HG03280 (cell line): ENCODE data around the gene HCK.
"Not testable (repeated sequence)": the region's sequence is repeated elsewhere in the genome, so short reads cannot be mapped to it uniquely, and the experiment has no call there.

ENCODE experiments used
- ATAC-seq: cut with Tn5 transposase; IDR thresholded peaks from one replicate; pipeline ENCODE4 v1.9.1; 2021; ENCODE audit warnings: mild to moderate bottlenecking, moderate library complexity; ENCODE audit not compliant: unreplicated experiment

Gene HCK

DNA sequence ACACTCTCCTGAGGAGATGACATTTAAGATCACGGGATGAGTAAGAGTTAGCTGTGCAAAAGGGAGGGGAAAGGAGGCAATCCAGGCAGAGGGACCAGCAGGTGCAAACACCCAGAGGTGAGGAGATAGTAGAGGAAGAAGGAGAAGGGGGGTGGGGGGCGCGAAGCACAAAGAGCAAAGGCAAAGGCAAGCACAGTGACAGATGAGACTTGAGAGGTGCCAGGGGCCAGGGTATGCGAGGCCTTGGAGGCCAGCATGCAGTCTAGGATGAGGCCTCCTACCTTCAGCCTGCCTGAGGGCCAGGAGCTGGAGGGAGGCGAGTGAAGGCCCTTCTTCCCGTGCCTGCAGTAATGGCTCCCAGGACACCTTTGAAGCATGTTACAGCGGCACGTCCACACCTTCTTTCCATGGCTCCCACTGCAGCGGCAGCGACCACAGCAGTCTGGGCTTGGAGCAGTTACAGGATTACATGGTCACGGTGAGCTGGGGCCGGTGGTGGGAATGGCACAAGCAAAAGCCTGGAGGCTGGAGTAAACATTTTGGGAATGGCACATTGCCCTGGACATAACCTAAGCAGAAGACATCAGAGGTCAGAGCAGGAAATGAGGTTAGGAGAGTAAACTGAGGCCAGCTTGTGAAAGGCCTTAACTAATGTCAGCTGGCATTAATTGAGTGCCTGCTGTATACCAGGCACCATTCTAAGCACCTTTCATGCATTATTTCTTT lies 23.2 kb upstream of the HCK start:
- no peak for ATAC-seq

DNA sequence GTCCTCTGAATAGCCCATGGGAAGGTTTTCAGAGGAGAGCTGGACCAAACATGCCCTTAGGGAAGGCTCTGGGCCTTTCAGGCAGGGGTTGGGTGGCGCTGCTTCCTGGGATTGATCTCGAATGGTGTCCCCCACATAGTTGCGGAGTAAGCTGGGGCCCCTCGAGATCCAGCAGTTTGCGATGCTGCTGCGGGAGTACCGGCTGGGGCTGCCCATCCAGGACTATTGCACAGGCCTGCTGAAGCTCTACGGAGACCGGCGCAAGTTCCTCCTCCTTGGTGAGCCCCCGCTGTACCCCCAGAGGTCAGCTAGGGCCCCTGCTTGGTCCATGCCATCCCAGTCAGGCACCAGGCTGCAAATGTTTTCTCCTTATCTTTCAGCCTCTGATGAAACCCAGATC lies 22.5 kb upstream of the HCK start:
- no peak for ATAC-seq

DNA sequence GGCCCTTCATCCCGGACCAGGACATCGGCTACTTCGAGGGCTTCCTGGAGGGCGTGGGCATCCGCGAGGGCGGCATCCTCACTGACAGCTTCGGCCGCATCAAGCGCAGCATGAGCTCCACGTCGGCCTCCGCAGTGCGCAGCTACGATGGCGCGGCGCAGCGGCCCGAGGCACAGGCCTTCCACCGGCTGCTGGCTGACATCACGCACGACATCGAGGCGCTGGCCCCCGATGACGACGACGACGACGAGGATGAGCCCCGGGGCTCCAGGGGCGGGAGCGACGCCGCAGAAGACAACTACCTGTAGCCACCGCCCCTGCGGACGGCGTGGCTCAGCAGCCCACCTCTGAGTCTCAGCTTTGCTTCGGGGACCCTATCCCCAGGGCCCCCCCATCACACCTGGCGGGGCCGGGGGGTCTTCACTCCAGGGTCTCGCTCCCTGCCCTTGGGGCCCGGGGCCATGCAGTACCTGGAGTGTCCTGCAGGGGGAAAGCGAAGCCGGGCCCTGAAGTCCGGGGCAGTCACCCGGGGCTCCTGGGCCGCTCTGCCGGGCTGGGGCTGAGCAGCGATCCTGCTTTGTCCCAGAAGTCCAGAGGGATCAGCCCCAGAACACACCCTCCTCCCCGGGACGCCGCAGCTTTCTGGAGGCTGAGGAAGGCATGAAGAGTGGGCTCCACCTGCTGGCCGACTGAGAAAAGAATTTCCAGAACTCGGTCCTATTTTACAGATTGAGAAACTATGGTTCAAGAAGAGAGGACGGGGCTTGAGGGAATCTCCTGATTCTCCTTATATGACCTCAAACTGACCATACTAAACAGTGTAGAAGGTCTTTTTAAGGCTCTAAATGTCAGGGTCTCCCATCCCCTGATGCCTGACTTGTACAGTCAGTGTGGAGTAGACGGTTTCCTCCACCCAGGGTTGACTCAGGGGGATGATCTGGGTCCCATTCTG lies 20.8 kb upstream of the HCK start:
- ATAC-seq: no peak

DNA sequence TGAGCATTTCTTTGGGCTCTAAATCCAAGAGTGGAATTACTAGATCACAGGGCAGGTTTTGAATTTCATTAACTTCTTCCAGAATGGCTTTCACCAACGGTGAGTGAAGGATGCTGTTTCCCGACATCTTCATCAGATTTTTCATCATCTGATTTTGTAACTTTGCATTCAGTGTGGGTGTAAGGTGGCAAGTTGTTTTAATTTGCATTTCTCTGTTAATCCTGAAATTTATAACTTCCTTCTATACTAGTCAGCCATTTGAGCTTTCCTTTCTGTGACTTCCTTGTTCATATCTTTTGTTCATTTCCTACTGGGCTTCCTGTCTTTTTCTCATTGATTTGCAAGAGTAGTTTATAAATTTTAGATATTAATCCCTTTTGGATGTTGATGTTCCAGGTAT lies 18.7 kb upstream of the HCK start:
- ATAC-seq: no peak

DNA sequence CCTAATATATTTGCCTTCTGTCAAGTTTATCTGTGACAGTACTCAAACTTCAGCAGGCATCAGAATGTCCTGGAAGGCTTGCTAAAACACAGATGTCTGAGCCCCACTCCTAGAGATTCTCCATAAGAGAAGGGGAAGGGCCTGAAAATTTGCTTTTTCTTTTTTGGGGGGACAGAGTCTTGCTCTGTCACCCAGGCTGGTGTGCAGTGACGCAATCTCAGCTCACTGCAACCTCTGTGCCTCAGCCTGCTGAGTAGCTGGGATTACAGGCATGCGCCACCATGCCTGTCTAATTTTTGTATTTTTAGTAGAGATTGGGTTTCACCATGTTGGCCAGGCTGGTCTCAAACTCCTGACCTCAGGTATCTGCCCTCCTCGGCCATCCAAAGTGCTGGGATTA lies 18.3 kb upstream of the HCK start:
- ATAC-seq: not testable (repeated sequence)

DNA sequence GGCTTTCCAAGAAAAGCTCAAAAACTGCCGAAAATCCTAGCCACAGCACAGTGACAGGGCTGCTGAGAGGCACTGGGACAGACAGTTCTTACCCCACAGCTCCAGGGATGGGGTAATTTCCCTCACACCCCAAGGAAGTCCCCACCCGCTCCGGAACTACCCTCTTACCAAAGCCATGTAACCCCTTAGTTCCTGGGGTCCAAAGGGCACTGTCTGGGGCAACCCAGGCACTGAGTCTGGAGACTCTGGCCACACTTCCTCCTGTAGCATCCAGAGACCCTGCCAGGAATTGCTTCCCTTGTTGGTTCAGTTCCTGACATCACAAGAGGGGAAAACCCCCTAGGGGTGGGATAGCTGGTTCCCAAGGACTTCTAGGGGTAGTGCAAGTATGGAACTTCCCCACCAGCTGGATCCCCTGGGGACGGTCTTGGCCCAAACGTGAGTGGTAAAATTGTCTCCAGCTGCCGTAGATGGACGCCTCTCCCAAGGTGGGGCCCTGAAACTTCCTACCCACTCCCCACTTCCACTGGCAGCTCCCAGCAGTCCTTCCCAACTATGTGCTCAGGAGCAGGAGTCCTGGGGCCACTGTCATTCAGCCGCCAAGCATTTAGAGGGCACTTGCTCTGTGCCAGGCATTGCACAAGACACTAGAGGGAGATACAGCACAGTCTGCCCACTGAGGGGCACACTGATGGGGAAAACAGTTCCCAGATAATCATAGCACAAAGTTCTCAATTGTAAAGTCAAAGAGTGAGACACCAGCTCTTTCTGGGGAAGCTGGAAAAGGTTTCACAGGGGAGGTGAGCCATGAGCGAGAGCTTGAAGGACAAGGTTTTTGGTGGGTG lies 17.2 kb upstream of the HCK start:
- ATAC-seq: no peak

DNA sequence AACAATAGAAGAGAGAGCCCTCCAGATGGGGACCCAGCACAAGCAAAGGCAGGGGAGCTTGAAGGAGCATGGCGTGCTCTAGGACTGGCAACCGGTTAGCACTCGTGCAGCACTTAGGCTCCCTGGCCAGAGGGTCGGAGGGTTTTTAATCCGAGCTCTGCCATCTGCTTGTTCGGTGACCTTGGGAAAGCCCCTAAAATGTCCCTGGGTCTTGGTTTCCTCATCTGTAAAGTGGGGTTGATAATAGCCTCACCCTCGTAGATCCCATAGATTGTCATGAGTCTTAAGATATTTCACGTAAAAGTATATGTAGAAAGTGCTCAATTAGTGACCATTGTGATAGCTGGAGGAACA lies 16.6 kb upstream of the HCK start:
- no peak for ATAC-seq

DNA sequence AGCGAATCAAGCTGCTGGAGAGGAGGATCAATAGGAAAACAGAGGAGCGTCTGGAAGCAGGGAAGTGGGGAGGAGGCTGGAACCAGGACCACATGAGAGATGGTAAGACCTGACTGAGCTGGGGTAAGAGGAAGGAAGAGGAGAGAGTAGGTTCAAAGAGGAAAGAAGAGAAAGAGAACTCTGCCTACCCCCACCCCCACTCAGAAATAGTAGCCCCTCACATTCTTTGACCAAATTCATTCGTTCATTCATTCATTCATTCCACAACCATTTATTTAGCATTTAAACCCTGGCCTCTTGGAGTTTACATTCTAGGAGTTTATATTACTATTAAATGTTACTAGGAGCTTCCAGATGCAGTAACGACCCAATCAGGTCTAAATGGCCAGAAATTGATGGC lies 15.8 kb upstream of the HCK start:
- no peak for ATAC-seq

DNA sequence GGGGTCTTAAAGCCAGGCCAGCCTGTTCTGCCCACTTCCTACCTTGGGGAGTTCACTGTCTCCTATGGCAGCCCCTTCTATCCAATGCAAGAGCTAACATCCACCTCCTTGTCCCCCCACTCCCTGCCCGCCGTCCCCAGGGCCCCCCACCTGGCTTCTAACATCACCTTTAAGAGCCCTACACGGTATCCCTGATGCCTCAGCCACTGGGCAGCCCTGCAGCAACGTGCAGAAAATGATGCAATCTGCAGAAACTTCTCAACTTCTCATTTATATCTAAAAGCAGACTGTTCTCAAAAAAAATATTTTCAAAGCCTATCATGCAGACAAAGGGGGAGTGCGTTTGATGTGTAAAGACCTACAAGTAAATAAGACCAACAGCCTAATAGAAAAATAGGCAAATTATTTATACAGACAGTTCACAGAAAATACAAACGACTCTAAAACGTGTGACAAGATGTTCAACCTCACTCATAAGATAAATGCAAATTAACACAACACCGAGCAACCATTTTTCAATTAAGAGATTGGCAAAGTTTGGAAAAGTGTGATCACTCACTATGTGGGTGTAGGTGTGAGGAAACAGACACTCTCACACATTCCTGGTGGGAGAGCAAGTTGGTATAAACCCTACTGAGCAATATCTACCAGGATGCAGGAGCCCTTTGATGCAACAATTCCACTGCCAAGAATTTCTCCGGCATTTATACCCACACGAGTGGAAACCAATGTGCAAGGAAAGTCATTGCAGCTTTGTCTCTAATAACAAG lies 15.1 kb upstream of the HCK start:
- no peak for ATAC-seq

DNA sequence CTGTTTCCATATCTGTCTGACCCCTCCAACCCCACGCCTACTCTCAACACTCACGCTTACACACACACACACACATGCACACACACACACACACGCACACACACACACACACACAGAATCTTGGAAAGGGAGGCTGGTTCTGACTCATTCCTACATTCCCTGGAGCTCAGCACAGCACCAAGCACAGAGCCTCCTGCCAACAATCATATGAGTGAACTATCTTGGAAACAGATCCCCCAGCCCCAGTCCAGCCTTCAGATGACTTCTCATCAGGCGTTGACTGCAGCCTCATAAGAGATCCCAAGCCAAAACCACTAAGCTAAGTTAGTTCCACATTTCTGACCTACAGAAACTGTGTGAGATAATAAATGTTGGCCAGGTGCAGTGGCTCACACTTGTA lies 14.1 kb upstream of the HCK start:
- no peak for ATAC-seq

DNA sequence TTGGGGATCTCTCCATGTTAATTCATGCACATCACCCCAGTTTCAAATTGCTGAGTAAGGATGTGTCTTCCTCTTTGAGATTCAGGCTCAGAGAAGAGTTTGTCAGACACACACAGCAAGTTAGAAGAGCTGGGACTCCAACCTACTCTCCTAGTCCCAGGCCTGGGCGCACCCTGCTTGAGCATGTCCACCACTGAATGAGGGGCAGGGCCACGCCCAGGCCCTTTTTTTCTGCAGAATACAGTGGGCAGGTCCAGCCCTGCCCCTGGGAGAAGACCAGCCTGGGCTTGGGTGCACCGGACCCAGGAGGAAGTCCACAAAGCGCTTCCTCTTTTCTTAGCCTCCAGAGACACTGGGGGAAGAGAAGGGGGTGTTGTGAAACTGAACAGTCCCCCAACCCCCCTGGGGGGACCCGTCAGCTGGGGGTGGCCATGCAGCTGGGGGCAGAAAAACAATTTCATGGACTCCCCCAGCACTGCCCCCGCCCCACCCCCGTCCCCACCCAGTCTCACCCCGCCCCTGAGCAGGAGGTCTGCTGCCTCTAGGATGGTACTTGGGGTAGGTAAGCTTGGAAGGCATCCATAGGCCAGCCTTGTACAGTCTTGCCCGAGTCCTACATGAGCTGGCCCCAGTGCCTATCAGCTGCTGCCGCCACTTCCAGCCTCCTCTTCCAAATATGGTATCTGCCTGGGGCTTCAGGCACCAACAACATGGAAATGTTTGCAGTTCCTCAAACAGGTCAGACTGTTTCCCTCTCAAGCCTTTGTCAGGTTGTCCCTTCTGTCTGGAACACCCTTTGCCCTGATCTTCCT lies 11.7 kb upstream of the HCK start:
- ATAC-seq: no peak

DNA sequence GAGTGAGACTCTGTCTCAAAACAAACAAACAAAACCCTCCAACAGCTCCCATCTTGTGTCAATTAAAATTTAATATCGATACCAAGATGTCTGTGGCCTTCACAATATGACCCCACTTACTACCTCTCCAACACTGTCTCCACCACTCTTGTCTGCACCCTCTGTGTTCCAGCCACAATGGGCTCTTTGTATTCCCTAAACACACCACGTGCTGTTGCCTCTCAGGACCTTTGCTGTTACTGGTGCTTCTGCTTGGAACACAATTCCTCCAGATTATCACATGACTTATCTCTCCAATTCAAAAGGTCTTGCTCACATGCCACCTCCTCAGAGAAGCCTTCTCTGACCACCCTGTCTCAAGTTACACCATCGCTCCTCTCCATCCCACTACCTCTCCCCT lies 6.0 kb upstream of the HCK start:
- no peak for ATAC-seq

DNA sequence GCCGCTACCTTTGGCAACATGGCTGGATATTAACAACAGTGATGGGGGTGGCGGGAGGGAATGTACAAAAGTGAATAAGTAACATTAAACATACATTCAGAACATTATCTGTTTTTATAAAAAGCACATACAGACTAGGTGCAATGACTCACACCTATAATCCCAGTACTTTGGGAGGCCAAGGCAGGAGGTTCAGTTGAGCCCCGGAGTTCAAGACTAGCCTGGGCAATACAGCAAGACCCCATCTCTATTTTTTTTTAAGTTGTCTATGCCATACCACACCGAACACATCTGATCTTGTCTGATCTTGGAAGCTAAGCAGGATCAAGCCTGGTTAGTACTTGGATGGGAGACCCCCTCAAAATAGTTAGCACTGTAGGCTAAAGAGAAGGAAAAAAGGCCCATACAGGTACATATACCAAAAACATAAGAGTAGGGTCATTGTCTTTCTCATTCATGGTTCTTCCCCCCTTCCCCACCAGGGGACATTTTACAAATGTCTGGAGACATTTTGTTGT lies 1.7 kb upstream of the HCK start:
- ATAC-seq: no peak

DNA sequence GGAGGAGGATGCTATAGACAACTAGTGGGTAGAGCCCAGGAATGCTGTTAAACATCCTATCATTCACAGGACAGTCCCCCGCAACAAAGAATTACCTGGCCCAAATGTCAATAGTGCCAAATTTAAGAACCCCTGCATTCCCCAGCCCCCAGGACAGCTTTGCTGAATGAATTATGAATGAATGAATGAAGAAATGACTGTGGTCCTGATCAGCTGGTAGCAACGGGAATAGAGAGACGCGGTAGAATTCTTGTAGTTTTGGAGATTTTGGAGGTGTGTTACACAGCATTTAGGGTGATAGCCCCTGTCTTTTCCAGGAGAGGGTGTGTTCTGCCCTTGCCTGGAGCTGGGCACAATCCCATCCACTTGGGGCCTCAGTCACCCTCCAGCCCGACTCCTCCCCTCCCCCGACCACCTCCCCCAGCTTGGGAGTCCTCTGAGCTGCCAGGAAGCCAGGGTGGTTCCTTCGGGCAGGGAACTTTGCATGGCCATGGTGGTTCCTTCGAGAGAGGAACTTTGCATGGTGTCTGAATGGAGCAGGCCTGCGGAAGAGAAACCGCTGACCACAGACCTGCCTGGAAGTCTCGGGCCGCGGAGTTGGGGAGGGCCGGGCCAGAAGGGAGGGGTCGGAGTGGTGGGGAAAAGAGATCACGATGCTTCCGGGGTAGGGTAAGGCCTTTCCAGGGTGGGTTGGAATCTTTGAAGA lies 1.0 kb upstream of the HCK start:
- ATAC-seq: no peak

DNA sequence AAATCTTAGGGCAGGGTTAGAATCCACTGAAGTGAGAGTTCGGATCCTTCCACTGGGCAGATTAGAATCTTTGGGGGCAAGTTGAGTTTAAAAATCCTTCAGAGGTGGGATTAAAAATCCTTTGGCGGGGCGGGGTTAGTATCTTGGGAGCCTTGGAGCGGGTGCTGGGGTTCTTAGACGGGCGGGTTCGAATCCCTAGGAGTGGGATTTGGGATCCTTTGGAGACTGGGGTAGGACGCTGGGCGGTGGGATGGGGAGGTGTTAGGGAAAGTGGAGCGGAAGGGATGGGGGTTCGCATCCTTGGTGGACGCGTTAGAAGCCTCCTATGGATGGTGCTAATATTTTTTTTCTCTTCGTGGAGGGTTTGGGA lies 337 bp upstream of the HCK start:
- no peak for ATAC-seq

DNA sequence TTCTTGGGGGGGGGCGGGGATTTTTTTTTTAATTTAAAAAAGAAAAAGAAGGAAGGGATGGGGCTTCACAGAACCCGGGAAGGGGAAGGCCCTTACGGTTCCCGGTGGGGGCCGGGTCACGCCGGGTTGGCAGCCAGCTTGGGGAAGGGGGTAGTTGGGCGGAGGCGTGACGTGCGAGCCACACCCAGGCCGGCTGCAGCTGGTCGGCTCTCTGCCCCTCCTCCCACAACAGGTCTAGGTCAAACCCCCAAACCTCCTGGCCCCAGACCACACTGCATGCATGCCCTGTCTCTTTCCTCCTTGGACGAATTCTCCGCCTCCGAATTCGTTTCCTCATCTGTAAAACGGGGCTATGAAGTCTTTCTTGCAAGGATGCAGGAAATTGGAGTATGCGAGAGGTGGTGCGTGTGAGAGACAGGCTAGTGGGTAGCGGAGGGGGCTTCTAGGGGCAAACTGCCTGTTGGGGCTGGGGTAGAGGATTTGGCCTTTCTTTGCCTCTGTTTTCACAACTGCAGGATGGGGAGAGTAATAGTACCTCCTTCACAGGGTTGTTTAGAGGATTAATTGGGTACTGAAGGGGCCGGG lies 828 bp downstream of the HCK start:
- ATAC-seq: no peak

DNA sequence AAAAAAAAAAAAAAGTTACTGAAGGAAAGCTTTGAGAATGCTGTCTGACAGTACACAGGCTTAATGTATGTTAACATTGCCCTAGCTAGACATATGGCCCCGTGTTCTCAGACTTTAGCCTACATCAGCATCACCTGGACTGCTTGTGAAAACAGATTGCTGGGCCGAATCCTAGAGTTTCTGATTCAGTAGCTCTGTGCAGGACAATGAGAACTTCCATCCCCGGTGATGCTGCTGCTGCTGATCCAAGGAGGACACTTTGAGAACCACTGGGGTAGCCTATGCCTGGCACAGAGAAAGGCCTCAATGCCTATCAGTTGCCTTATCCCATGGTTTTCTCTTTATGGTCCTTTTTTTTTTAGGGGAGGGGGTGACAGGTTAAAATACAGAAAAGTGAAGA lies 1.6 kb downstream of the HCK start:
- ATAC-seq: no peak

DNA sequence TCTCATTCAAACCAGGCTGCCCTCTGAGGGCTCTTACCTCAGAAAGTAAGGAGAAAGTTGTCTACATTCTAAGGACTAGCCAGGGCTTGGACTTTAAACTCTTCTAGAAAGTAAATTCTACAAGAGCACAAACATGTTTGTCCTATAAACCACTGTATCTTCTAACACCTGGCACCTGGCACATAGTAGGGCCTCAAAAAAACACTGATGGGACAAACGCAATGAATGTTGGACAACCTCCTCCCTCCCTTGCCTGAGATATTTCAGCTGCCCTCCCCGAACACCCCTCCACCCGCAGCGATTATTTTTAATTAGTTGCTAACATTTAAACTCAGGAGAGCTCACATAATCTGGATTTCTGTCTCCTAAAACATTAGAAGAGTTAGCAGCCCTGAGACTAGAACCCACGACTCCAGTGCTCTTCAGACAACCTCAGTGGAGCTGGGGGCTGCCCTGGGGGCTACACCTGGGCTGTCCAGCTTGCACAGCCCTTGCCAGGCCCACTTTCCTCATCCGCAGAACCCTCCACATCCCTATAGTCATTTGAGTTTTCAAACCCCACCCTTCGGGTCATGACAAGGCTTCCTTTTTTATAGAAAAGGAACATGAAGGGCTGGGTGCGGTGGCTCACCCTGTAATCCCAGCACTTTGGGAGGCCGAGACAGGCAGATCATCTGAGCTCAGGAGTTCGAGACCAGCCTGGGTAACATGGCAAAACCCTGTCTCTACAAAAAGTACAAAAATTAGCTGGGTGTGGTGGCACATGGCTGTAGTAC lies 4.9 kb downstream of the HCK start:
- ATAC-seq: no peak
